AML-193 (cell line): ENCODE data around the gene CELF2.
"Not testable (repeated sequence)": the region's sequence is repeated elsewhere in the genome, so short reads cannot be mapped to it uniquely, and the experiment has no call there.

ENCODE experiments used
- DNase-seq, 2 experiments: peaks; one replicate each; lab custom pipeline; 2025; lab: John Stamatoyannopoulos, UW

CELF2 gene

GRCh38 chr10:11176746-11177145 is 159.1 kb downstream of the CELF2 start:
- DNase-seq, result peak; percentile 51 to 78

DNA sequence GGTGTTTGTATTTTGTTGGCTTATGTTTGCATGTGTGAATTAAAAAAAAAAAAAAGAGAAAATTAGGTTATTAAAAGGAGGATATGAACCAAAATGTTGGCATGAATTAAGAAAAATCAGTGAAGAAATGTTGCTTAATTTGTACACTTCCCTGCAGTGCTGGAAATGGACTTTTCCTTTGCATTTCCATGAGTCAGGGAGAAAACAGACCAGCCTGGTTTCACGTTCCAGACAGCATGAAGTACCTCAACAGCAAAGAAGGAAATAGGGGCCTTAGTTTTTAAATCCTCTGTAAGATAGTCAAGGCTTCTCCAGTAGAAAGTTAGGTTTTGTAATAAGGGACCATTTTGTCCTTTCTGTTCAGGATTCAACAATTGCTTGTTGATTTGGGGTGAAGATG is 159.7 kb downstream of the CELF2 start:
- no peak for DNase-seq

DNA sequence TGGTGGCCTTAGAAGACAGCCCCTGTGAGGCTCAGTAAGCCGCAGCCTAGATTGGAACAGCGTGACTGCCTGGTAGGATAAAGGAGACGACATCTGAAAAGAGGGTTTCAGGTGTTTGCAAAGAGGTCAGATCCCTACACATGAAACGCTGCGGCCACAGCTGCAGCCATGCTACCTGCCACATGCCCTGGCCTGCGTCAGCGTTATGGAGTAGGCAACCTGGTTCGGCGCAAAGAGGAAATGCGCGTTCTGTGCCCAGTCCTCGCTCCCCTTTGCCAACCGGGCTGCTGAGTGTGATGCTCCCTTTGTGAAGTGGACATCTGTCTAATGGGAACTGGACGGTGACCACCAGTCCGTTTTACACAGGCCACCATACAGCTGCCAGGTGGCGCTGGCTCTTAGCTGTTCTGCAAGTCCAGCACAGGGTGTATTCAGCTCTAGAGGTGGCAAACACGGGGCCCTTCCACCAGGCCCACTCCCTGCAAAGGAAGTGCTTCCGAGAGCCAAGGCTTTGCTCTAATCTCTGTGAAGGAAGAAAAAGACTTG is 160.3 kb downstream of the CELF2 start:
- no peak for DNase-seq

DNA sequence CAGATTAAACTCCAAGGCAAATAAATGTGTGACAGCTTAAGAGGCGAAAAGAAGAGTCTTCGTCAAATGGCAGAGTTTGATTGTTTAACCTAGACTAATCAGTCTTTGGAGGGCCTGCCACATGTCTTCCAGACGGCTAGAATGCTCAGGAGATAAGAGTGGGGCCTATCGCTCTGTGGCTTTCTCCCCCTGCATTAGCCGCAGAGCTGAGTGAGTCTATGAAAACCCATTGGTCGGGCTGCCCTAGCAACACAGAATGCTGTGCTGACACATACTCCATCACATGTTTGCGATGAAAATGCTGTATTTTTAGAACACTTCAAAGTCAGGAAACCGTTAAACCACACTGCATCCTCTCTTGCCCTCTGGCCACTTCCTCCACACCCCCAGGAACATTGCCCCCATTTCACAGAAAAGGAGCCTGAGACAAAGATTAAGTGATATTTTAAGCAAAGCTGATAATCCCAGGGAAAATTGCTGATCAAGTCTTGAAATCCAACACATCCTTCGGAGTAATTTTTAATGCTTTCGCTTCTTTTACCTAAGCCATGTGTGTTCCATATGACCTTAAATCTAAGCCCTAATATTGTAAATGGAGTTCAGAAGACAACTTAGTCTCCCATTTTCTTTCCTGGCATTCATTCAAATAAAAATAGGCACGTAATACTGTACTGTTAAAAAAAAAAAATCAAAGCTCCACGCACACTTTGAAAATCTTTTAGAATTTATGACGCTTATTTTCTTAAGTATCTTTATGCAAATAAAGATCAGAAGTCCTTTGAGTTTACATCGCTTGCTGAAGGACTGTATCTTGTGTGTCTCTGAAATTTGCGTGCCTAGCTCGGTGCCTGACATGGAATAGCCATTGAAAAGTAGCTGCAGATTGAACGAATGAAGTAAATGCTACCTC is 161.2 kb downstream of the CELF2 start:
- DNase-seq, result peak; percentile 92 to 94

DNA sequence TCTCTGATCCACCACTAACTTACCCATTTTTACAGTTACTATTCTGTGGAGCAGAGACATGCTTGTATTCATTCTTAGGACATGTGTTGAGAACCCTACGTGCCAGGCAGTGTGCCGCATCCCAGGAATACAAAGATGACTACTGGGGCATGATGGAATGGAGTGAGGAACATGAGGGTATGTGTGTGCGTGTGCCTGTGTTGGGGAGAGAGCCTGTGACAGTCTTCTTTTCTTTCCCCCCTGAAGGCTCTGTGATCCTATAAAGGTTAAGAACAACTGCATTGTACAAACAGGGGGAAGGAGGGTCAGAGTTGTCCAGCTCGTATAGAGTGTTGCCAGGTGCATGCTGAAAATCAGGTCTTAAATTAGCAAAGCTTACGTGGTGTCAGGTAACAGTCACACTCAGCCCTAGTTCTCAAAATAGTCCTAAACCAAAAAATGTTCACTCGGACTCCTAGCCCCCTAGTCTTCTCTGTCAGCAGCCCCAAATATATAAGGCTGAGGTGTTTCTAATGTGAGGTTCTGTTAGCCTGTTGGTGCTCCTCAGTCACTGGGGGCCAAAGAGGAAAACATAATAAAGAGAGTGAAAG is 161.9 kb downstream of the CELF2 start:
- DNase-seq, result no peak

DNA sequence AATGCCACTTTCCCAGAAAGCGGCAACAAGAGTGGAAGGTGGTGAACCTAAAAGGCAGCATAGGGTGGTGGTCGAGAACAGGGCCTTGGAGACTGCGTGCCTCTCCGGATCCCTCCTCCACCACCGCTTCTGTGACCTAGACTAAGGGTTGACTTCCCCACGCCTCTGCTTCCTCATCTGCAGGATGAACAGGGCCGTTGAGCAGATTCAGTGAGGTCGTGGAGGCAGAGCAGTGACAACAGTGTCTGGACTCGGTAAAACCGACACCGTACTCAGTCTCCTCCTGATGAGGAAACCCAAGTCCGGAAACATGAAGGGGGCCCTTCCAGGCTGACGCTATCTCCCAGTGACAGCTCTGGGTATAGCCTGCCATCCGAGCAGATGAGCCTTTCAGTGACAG is 162.6 kb downstream of the CELF2 start:
- peak; percentile 80 to 84 for DNase-seq

DNA sequence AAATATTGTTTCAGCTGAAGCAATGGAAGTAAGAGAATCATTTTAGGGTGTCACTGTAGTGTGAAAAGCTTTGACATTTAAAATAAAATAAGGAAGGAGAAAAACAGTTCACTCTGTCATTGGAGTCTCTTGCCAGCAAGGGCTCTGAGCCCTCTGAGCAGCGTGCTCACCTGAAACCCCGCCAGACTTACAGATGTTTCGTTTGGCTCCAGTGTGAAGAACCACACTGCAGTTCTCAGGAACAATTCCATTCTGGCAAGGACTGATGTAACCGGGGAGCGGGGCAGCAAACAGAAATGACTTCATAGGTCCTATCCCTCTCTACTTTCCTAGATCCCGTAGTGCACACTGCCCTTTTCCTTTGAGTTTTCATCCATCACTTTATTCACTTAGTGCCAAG is 164.3 kb downstream of the CELF2 start:
- no peak for DNase-seq

GRCh38 chr10:11183015-11183414 is 165.3 kb downstream of the CELF2 start:
- DNase-seq, result peak; percentile 48 to 58

DNA sequence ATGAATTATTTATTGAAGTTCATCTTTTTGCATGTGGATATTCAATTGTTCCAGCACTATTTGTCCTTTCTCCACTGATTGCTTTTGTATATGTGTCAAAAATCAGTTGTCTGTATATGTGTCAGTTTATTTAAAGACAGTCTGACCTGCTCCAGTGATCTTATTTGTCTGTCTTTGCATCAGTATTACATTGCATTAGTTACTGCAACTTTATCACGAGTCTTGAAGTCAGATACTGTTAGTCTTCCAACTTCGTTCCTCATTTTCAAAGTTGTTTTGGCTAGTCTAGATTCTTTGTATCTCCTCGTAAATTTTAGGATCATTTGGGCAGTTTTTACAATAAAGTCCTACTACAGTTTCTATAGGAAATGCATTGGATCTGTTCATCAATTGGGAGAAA is 166.4 kb downstream of the CELF2 start:
- no peak for DNase-seq

DNA sequence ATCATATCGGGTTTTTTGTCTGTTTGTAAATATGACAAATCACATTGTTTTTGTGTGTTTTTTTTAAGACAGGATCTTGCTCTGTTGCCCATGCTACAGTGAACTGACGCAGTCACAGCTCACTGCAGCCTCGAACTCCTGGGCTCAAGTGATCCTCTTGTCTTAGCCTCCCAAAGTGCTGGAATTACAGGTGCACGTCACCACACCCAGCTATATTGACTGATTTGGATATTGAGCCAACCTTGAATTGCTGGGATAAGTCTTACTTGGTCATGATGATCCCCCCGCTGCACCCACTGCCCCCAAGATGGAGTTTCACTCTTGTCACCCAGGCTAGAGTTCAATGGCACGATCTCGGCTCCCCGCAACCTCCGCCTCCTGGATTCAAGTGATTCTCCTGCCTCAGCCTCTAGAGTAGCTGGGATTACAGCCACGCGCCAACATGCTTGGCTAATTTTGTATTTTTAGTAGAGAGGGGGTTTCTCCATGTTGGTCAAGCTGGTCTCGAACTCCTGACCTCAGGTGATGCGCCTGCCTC is 167.5 kb downstream of the CELF2 start:
- not testable (repeated sequence) for DNase-seq

- no peak for DNase-seq
These were observed 168.7 kb downstream of the CELF2 start for GRCh38 chr10:11186374-11186773.

- DNase-seq, result no peak
These were observed 172.1 kb downstream of the CELF2 start for GRCh38 chr10:11189582-11190376.

DNA sequence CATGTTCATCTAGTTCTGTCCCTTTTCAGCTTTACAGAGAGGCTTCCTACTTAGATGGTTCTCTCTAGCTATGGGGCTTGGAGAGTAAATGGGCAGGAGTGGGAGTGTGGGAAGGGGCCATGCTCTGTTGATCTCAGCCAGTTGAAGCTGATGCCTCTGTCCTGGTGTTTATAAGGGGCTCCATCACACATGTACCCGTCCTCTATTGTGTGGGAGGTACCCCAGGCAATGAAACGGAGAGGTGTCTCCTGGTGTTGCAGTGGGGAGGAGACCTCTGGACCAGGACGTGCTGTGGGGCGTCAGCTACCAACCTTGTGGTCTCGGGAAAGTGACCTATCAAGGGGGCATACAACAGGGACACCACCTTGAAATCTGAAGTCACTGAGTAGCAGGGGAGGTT is 173.5 kb downstream of the CELF2 start:
- no peak for DNase-seq

DNA sequence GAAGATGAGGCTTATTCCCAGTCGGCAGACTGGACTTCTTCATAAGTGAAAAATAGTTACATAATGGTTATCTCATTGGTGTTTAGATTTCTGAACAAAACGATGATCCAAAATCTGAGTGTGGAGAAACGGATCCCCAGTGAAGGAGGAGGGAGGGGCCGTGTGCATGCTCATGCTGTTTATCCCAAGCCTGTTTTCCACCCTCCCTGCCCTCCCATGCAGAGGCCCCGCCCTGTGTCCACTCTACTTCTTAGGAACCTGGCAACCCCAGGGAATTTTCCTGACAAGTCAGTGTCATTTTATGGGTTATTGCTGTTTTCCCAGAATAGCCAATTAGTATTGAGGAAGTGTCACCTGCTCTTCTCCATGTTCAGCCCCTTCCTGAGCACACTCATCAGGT is 174.0 kb downstream of the CELF2 start:
- DNase-seq, result no peak

- no peak for DNase-seq
These were observed 174.8 kb downstream of the CELF2 start for GRCh38 chr10:11192304-11193000.

DNA sequence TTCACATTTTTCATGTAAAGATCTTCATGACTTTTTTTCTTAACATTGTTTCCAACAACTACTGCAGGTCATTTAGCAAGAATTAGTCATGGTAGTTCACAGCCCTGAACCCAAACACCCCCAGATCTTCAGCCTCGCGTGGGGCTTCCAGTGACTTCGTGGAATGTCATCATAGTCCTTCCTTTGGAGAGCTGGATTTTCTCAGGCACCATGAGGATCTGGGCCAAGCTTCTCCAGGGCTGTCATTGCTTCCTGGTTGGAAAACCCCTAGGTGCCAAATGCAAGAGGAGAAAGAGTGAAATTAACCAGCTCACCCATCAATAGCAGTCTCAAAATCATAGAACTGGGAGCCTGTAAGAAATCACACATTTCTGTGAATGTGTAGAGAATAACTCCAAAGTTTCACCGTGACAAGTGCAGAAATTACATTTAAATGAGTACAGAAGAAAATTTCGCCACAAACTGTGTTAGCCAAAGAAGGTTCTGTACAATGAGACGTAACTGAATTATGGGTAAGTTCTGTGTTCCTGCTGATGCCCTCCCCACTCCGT is 175.4 kb downstream of the CELF2 start:
- no peak for DNase-seq

- DNase-seq, result no peak
These were observed 177.4 kb downstream of the CELF2 start for GRCh38 chr10:11194859-11195586.

DNA sequence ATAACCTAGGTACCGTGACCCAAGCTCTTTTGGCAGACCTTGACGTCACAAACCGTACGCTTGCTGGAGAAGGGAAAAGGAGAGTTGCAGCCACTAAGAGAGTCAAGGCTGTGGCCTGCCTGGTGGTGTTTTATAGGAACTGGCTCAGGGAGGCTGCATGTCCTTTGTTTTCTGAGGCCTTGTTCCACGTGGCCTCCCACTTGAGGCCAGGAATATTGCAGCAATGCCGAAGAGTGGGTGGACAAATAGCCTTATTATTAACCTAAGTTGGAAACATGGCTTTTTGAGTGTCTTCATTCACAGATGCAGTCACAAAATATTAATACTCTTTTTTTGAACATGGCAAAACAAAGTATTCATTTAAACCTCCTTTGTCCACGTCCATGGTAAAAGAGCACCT is 178.0 kb downstream of the CELF2 start:
- DNase-seq, result no peak

DNA sequence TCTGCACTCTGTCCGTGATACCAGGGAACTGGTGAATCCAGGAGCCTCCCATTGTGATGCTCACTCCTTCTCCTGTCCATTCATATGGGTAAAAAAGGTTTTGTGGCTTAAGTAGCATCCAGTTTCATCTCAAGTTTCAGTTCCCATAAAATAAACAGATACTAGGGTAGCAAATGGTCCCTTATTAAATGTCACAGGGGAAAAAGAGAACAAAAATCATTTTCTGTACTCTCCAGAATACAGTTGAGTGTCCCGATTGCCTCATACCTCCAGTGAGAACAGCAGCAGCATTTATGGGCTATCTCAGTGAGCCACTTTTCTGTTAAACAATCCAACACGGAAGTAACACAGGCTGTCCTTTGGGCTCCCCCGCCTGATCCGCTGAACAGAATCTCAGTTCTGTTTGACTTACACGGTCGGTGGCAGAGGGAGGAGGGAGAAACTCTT is 179.6 kb downstream of the CELF2 start:
- DNase-seq, result no peak

- DNase-seq, result no peak
These were observed 180.2 kb downstream of the CELF2 start for GRCh38 chr10:11197878-11198277.
